22Rv1 (cell line): ENCODE data around the gene MAN1C1.

ENCODE experiments used
- CTCF ChIP-seq: fragments of 450-650 bp; IDR thresholded peaks from 2 replicates; pipeline ENCODE4 v1.5.1; 2017; ENCODE audit warnings: mild to moderate bottlenecking
- ZFX ChIP-seq: fragments of 450-650 bp; IDR thresholded peaks from 2 replicates; pipeline ENCODE4 v1.6.1; 2017; ENCODE audit warnings: antibody characterized with exemption, borderline replicate concordance

DNA sequence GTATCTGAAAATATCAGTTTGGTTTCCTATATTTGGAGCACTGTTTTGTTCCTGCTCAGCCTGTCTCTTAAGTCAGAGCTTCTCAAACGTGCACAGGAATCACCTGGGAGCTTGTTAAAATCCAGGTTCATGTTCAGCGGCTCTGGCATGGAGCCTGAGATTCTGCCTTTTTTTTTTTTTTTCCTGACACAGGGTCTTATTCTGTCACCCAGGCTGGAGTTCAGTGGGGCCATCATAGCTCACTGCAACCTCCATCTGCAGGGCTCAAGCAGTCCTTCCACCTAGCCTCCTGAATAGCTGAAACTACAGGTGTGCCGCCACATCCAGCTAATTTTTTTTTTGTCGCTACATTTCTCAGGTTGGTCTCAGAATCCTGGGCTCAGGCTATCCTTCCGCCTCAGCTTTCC, 171.2 kb downstream of the MAN1C1 start:
- no peak for TF ChIP-seq CTCF
- TF ChIP-seq ZFX = no peak
